Cardiac muscle cell (in vitro differentiated cells and primary cell): ENCODE data around the gene PTPRD. TPM values are rescaled to one million over a fixed set of nuclear protein-coding genes. Genes with fewer than 3 reads are reported as not detected.

Experiments
- DNase-seq, 2 donors: peaks; one replicate each; pipeline versions ENCODE4 v3.0.0 to v3.0.0-alpha.2; 2010 to 2017; ENCODE audit warnings: low read depth in 1 of 2, low spot score in 1 of 2
- H3K27ac ChIP-seq: fragments of 200-600 bp; sonication (generic); 2 replicates; pipeline ENCODE4 v1.5.1; 2016
- H3K27me3 ChIP-seq: fragments of 200-600 bp; sonication (generic); 2 replicates; pipeline ENCODE4 v1.6.0; 2016; ENCODE audit warnings: control low read depth
- H3K36me3 ChIP-seq: fragments of 200-600 bp; sonication (generic); 2 replicates; pipeline ENCODE4 v1.5.1; 2016; ENCODE audit warnings: control low read depth
- H3K4me1 ChIP-seq: fragments of 200-600 bp; sonication (generic); 2 replicates; pipeline ENCODE4 v1.8.1; 2017; ENCODE audit warnings: low read depth, mild to moderate bottlenecking, mixed run types
- H3K4me3 ChIP-seq: fragments of 200-600 bp; sonication (generic); 2 replicates; pipeline ENCODE4 v1.5.1; 2016; ENCODE audit warnings: mild to moderate bottlenecking
- H3K9me3 ChIP-seq: fragments of 200-600 bp; sonication (generic); 2 replicates; pipeline ENCODE4 v1.5.1; 2017; ENCODE audit warnings: low read depth, mild to moderate bottlenecking, control low read depth
- polyA plus RNA-seq: library from polyadenylated mRNA; unstranded; fragments of >200 nt; fragmentation: Nextera tagmentation; extraction: Ambion mirVana; gene quantifications from 2 replicates; pipeline ENCODE4 v1.2.1, GENCODE V29; 2016
- total RNA-seq: library from RNA; depleted of rRNA; stranded (reverse); fragments of >200 nt; gene quantifications from 2 replicates; pipeline ENCODE4 v1.2.3, GENCODE V29; 2016
- TF ChIP-seq, protein P1 (sequence below): IDR thresholded peaks from 2 replicates; pipeline ENCODE4 v1.5.1; 2012; ENCODE audit warnings: low read depth, mild to moderate bottlenecking, low read length

PTPRD gene
- total and polyA plus RNA-seq, 2 experiments from 2014 or later, result 37.0 to 287 TPM

DNA sequence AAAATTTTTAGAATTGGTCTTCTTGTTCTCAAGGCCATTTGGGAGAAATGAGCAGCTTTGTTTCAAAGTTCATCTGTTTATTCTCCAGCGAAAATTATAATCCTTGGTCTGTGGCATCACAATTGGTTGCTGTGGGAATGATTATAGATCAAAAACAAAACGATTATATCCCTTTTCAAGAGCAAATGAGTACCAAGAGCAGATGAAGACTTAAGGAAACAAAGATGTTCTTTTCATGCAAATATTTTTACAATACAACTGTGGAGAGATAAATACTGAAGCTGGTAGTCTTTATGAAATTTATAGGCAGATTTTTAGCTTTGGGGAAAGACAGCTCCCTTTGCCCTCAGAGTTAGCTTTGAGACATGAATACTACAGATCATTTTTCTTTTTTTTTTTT, 2192.4 kb downstream of the PTPRD start:
- Histone ChIP-seq H3K27ac (no peak overlapping the region), H3K27me3 (no peaks in the 10 kb centered on the region), H3K9me3 (no peaks in the 10 kb centered on the region), H3K4me1 (no peaks in the 10 kb centered on the region), H3K4me3 (no peak overlapping the region), H3K36me3 (peaks cover 4% of the 10 kb centered on the region)
- DNase-seq, result no peak
- TF ChIP-seq, protein P1, sequence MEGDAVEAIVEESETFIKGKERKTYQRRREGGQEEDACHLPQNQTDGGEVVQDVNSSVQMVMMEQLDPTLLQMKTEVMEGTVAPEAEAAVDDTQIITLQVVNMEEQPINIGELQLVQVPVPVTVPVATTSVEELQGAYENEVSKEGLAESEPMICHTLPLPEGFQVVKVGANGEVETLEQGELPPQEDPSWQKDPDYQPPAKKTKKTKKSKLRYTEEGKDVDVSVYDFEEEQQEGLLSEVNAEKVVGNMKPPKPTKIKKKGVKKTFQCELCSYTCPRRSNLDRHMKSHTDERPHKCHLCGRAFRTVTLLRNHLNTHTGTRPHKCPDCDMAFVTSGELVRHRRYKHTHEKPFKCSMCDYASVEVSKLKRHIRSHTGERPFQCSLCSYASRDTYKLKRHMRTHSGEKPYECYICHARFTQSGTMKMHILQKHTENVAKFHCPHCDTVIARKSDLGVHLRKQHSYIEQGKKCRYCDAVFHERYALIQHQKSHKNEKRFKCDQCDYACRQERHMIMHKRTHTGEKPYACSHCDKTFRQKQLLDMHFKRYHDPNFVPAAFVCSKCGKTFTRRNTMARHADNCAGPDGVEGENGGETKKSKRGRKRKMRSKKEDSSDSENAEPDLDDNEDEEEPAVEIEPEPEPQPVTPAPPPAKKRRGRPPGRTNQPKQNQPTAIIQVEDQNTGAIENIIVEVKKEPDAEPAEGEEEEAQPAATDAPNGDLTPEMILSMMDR, result no peak

DNA sequence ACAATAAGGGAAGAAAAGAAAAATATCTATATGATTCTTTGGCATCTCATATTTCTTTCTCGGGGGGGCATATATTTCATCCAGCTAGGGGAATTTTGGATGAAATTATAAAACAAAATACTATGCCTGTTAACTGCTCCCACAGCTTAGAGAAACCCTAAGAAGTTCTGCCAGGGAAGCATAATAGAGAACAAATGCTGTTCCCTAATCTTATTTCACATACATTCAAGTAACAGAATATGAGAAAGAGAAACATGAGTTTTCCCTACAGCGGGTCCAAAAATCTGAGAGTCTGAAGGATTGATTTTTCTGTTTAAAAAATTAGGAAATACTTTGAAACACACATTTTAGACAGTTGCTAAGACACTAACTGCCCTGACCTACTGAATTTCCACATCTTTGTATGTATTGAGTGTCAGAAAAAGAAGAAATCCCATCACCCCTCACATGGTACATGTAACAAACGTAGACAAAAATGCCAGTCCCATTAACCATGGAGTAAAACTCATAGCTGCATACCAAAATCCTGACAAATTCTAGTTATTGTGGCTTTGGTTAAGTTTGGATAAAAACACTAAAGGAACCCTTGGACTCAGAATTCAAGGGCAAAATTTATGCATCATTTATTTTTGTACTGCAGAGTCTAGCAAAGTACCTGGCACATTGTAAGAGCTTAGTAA, 2193.1 kb downstream of the PTPRD start:
- H3K27ac ChIP-seq, result no peak overlapping the region
- peak in 1 of 2 donors; percentile 2 for DNase-seq
- TF ChIP-seq, protein P1, result no peak

GRCh38 chr9:8417341-8417740, 2195.5 kb downstream of the PTPRD start:
- Histone ChIP-seq H3K9me3 (no peaks in the 10 kb centered on the region), H3K27ac (no peak overlapping the region), H3K4me3 (no peak overlapping the region), H3K36me3 (peaks cover 10% of the 10 kb centered on the region), H3K4me1 (no peaks in the 10 kb centered on the region), H3K27me3 (no peaks in the 10 kb centered on the region)
- TF ChIP-seq, protein P1, result no peak
- DNase-seq, result no peak

More for the DNA sequence above, 2193.1 kb downstream of the PTPRD start:
- Histone ChIP-seq H3K4me1 (no peaks in the 10 kb centered on the region), H3K27me3 (no peaks in the 10 kb centered on the region), H3K9me3 (no peaks in the 10 kb centered on the region), H3K36me3 (peaks cover 4% of the 10 kb centered on the region), H3K4me3 (no peak overlapping the region)

DNA sequence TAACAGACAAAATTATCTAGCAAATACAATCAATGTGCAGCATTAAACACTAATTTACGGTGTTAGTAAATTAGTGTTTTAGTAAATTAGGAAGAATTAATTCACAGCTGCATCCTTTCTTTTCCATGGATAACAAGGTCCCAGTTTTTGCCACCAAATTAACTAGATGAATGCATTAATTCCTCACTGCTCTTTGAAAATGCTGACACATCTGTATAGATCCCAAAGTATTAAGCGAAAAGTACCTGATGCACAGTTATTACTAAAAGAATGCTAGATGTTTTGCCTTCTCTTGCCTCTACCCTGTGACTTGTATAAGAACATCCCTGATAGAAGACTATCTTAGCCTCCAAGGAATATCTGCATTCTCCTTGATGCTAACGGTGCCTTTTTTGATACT, 2200.5 kb downstream of the PTPRD start:
- no peak overlapping the region for H3K4me3 ChIP-seq
- H3K9me3 ChIP-seq, result no peaks in the 10 kb centered on the region
- no peaks in the 10 kb centered on the region for H3K27me3 ChIP-seq
- H3K27ac ChIP-seq, result no peak overlapping the region
- DNase-seq, result no peak
- H3K4me1 ChIP-seq, result peaks cover 16% of the 10 kb centered on the region
- peaks cover 10% of the 10 kb centered on the region for H3K36me3 ChIP-seq
- TF ChIP-seq, protein P1, result no peak

DNA sequence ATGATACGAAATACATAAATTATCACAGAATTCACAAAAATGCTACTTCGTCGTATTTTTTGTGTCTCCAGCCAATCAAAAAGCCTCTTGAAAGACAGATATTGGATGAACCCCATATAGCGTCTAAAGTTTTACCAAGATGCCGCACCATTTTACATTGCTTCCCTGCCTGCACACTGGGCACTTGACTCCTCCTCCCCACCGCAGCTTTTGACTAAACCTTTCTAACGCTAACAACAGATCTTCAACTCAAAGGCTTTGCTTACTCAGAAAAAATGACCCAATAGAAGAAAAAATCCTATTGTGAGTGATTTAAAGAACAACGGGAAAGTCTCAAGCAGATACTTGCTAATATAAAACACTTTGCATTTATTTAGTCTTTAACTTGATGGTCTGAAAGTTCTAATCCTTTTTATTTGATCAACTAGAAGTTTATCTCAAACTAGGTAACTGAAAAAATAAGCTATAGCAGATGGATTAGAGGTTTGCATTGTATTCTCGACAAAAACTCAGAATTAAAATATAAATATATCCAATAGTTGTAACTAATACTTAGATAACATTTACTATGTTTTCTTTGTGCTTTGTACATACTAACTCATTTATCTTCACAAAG, 2204.1 kb downstream of the PTPRD start:
- Histone ChIP-seq H3K36me3 (peaks cover 10% of the 10 kb centered on the region), H3K4me3 (no peak overlapping the region), H3K4me1 (peaks cover 16% of the 10 kb centered on the region), H3K27ac (no peak overlapping the region), H3K9me3 (no peaks in the 10 kb centered on the region), H3K27me3 (no peaks in the 10 kb centered on the region)
- DNase-seq, result no peak
- TF ChIP-seq, protein P1, result no peak
